Neural progenitor cell (in vitro differentiated cells): Measurements from ENCODE around the gene IRX1.

ENCODE experiments used
- CTCF ChIP-seq: fragments of 200-600 bp; sonication (generic); IDR thresholded peaks from 2 replicates; pipeline ENCODE4 v1.5.1; 2017; ENCODE audit warnings: antibody characterized with exemption, mild to moderate bottlenecking
- EZH2 ChIP-seq: fragments of 200-600 bp; sonication (generic); IDR thresholded peaks from 2 replicates; pipeline ENCODE4 v1.6.1; 2017; ENCODE audit warnings: antibody characterized with exemption, mild to moderate bottlenecking, moderate library complexity
- EZH2phosphoT487 ChIP-seq: fragments of 200-600 bp; sonication (generic); IDR thresholded peaks from 2 replicates; pipeline ENCODE4 v1.6.1; 2017; ENCODE audit warnings: antibody characterized with exemption

- TF ChIP-seq CTCF (no peak), EZH2phosphoT487 (peak; percentile 87), EZH2 (no peak)
Observed at GRCh38 chr5:3596857-3597166, 1.2 kb downstream of the IRX1 start.
